NK-92 (cell line): Measurements from ENCODE around the gene PLXNA1.

ENCODE experiments used
- DNase-seq: peaks from one replicate; lab custom pipeline; 2025; ENCODE audit not compliant: unreplicated experiment; lab: John Stamatoyannopoulos, UW

The PLXNA1 gene

DNA sequence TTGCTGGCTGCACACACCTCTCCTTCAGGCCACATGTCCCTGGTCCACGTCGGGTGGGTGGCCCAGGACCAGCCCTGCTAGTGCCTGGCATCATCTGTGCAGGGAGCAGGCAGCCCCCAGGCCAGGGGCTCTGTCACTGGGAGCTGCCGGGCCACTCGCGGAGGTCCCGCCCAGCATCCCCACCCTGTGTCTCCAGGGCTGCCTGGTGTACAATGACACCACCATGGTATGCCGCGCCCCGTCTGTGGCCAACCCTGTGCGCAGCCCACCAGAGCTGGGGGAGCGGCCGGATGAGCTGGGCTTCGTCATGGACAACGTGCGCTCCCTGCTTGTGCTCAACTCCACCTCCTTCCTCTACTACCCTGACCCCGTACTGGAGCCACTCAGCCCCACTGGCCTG, 34.3 kb downstream of the PLXNA1 start:
- DNase-seq = no peak

GRCh38 chr3:127017781-127018180, 34.9 kb downstream of the PLXNA1 start:
- DNase-seq = no peak

GRCh38 chr3:127018306-127018828, 35.5 kb downstream of the PLXNA1 start:
- DNase-seq = no peak

- no peak for DNase-seq
These were observed 36.5 kb downstream of the PLXNA1 start for GRCh38 chr3:127019449-127019848.

GRCh38 chr3:127020543-127020942, 37.6 kb downstream of the PLXNA1 start:
- DNase-seq = no peak

DNA sequence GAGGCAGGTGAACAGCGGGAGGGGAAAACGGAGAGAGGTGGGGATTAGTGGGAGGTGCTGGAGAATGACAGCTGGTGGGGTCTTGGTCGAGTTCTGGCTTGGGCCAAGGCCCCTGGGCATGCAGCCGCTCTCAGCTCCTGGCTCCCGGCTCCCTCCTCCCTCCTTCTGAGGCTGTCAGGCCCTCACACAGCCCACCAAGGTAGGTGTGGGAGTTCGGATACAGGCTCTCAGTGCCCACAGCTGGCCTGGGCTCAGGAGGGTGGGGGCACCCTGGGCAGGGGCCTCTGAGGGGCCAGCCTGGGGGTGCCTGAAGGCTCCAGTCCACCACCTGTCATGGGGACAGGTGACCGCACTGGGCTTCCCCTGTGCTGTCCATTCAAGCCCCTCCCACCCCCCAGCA, 39.9 kb downstream of the PLXNA1 start:
- DNase-seq = no peak

- DNase-seq = no peak
These were observed 42.5 kb downstream of the PLXNA1 start for GRCh38 chr3:127025456-127025855.

DNA sequence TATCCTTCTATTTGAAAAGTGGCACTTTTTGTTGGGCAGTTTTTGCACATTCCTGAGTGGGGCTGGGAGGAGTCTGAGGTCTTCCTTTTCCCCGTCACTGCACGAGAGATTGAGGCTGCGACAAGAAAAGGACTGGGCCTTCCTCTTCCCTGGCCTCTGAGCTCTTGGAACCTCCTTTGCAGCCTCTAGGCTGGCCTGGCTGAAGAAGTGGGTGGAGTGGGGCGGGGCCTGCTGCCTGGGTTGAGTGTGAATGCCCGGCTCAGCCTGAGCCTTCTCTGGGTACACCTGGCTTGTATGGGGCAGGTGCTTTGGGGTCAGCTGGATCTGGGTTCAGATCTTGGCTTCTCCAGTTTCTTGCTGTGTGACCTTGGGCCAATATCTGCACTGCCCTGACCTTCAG, 43.1 kb downstream of the PLXNA1 start:
- no peak for DNase-seq

DNA sequence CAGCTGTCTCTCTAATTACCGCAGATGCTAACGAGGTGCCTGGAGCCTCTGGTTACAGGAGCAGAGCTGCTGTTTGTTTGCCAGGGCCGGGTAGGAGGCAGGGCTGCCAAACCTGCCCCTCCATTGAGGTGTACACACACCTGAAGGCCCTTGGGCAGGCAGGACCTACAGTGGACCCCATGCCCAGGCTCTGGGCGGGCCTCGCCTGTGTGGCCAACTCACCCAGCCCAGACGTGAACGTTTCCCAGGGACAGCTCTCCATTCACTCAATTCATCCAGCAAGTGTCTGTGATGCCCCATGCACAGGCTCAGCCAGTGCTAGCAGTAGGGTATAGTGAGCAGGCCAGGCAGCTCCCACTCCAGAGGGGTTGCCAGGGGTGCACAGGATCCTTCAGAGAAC, 43.7 kb downstream of the PLXNA1 start:
- no peak for DNase-seq

GRCh38 chr3:127027061-127027735, 44.3 kb downstream of the PLXNA1 start:
- no peak for DNase-seq

GRCh38 chr3:127027811-127028548, 45.1 kb downstream of the PLXNA1 start:
- no peak for DNase-seq

- no peak for DNase-seq
These were observed 46.1 kb downstream of the PLXNA1 start for GRCh38 chr3:127028781-127029657.

DNA sequence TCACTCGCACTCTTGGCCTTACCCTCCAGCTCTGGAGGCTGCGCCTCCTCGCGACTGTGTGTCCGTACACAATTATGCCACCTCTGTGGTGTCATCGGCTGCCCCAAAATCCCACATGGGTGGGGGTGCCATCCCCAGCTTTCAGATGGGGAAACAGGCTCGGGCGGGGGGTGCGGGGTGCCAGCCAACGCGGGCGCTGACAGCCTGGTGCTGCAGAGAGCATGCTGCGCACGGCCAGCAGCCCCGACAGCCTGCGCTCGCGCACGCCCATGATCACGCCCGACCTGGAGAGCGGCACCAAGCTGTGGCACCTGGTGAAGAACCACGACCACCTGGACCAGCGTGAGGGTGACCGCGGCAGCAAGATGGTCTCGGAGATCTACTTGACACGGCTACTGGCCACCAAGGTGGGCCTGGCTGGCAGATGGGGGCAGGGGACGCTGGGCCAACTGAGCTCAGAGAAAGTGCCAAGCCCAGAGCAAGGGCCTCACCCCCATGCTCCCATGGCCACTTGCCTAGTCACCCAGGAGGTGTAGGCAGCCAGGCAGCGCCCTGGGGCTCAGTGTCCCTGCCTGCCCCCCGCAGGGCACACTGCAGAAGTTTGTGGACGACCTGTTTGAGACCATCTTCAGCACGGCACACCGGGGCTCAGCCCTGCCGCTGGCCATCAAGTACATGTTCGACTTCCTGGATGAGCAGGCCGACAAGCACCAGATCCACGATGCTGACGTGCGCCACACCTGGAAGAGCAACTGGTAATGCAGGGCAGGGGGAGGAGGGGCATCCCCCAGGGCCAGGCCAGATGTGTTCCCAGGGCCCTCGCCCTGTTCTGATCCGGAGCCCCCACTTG, 47.0 kb downstream of the PLXNA1 start:
- no peak for DNase-seq

DNA sequence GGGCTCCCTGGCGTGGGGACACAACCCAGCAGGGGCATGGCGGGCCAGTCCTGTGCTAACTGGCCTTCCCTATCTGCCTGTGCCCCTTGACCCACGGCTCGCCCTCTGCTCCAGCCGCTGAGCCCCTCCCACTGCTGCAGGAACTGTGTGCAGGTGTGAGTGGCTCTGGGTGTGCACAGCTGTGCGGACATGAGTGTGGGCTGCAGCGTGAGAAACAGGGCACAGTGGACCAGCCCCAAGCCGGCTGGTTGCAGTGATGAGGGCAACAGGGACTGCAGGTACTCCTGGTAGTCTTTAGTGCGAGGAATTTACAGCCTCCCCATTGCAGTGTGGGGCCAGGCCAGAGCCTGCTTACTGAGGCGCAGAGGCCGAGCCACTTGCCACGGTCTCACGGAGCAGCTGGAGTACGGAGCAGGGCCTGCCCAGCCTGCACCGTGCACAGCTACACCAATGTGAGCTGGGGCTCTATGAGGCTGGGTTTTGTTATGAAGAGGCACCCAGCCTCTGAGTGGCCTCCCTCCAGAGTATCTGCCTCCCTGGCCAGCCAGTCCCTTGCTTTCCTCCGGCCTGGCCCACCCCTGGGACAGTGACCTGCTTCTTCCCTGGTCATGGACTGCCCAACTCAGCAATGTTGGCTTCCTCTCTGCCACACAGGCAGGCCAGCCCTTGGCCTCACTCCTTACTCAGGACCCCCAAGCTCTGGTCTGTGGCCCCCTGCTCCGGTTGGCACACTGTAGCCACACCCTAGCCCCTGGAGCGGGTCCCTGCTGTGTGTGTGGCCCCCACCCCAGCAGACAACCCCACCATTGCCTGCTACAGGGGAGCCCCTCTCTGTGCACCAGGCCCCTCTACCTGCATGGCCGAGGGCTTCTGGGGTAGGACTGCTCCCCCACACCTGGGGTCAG, 47.8 kb downstream of the PLXNA1 start:
- no peak for DNase-seq

DNA sequence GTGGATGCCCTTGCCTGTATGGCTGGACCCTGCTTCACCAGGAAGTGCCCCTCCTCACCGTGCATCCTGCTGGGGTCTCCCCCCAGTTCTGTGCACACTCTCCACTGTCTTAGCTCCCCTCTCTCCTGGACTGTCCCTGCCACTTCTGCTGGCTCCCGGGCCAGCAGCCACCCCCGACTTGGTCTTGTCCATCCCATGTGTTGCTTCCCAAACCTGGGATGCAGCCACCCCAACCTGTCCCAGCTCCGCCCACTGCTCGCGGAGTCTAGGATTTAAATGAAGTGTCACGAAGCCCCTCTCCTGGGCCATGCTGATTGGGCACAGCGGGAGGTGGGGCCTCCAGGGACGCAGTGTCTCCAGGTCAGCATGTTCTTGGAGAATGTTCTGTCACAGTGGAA, 48.5 kb downstream of the PLXNA1 start:
- no peak for DNase-seq

- DNase-seq = no peak
These were observed 48.9 kb downstream of the PLXNA1 start for GRCh38 chr3:127031845-127032244.

- no peak for DNase-seq
These were observed 49.5 kb downstream of the PLXNA1 start for GRCh38 chr3:127032296-127032990.
